OCI-LY1 (cell line): ENCODE measurements around the gene SLAIN2.

ENCODE experiments used
- H2AFZ ChIP-seq: fragments of 200-600 bp; sonication (generic), shearing (Covaris generic); 2 replicates; pipeline ENCODE4 v1.6.0; 2014; ENCODE audit warnings: antibody characterized with exemption, mild to moderate bottlenecking, low read length
- H3F3A ChIP-seq: fragments of 200-600 bp; sonication (generic), shearing (Covaris generic); 2 replicates; pipeline ENCODE4 v1.6.0; 2014; ENCODE audit warnings: mild to moderate bottlenecking, antibody characterized with exemption, low read length, moderate library complexity; ENCODE audit not compliant: insufficient read depth
- H3K27ac ChIP-seq: fragments of 200-600 bp; sonication (generic); 2 replicates; pipeline ENCODE4 v1.5.1; 2014; ENCODE audit warnings: low read length, mixed run types, mild to moderate bottlenecking, low read depth; ENCODE audit not compliant: poor library complexity, severe bottlenecking
- H3K27me3 ChIP-seq: fragments of 200-600 bp; sonication (generic); 2 replicates; pipeline ENCODE4 v1.6.0; 2014; ENCODE audit warnings: antibody characterized with exemption, mild to moderate bottlenecking, low read length, moderate library complexity; ENCODE audit not compliant: insufficient read depth
- H3K36me3 ChIP-seq: fragments of 200-600 bp; sonication (generic); 2 replicates; pipeline ENCODE4 v1.6.1; 2014; ENCODE audit warnings: mild to moderate bottlenecking, antibody characterized with exemption, low read length, moderate library complexity, mixed read lengths; ENCODE audit not compliant: insufficient read depth
- H3K4me1 ChIP-seq: fragments of 200-600 bp; sonication (generic); 2 replicates; pipeline ENCODE4 v1.5.1; 2014; ENCODE audit warnings: mild to moderate bottlenecking, low read length, moderate library complexity; ENCODE audit not compliant: insufficient read depth, severe bottlenecking
- H3K4me2 ChIP-seq: fragments of 200-600 bp; sonication (generic), shearing (Covaris generic); 2 replicates; pipeline ENCODE4 v1.6.1; 2014; ENCODE audit warnings: low read length
- H3K4me3 ChIP-seq: fragments of 200-600 bp; sonication (generic); 2 replicates; pipeline ENCODE4 v1.5.1; 2014; ENCODE audit warnings: low read length, low read depth, mild to moderate bottlenecking, mixed read lengths; ENCODE audit not compliant: poor library complexity, severe bottlenecking
- H3K79me2 ChIP-seq: fragments of 200-600 bp; shearing (Covaris generic); 2 replicates; pipeline ENCODE4 v1.6.1; 2016; ENCODE audit warnings: mixed run types, low read length, mixed read lengths; ENCODE audit not compliant: insufficient read depth
- H3K9ac ChIP-seq: fragments of 200-600 bp; sonication (generic), shearing (Covaris generic); 2 replicates; pipeline ENCODE4 v1.6.1; 2014; ENCODE audit warnings: mild to moderate bottlenecking, low read length, mixed read lengths
- H3K9me2 ChIP-seq: fragments of 200-600 bp; sonication (generic), shearing (Covaris generic); 2 replicates; pipeline ENCODE4 v1.6.1; 2014; ENCODE audit warnings: low read depth, mild to moderate bottlenecking, low read length, mixed read lengths
- H3K9me3 ChIP-seq: fragments of 200-600 bp; shearing (Covaris generic); 2 replicates; pipeline ENCODE4 v1.6.1; 2014; ENCODE audit warnings: low read length, mixed read lengths
- H4K20me1 ChIP-seq: fragments of 200-600 bp; sonication (generic), shearing (Covaris generic); 2 replicates; pipeline ENCODE4 v1.6.0; 2016; ENCODE audit warnings: mild to moderate bottlenecking, low read length; ENCODE audit not compliant: insufficient read depth
- CTCF ChIP-seq: fragments of 200-600 bp; sonication (generic), shearing (Covaris generic); IDR thresholded peaks from 2 replicates; pipeline ENCODE4 v1.5.1; 2017; ENCODE audit warnings: mild to moderate bottlenecking, antibody characterized with exemption, low read length, moderate library complexity, mixed read lengths
- EZH2 ChIP-seq: fragments of 200-600 bp; sonication (generic), shearing (Covaris generic); IDR thresholded peaks from 2 replicates; pipeline ENCODE4 v1.8.0; 2017; ENCODE audit warnings: borderline replicate concordance, mixed run types, mild to moderate bottlenecking, antibody characterized with exemption, low read length, moderate library complexity, mixed read lengths

The SLAIN2 gene

GRCh38 chr4:48329193-48329592 is 12.1 kb upstream of the SLAIN2 start:
- Histone ChIP-seq H2AFZ (no peak overlapping the region), H3K27me3 (no peaks in the 10 kb centered on the region), H3K4me1 (no peaks in the 10 kb centered on the region), H3K9ac (no peak overlapping the region), H3F3A (no peaks in the 10 kb centered on the region), H3K4me2 (no peak overlapping the region), H3K4me3 (no peak overlapping the region), H4K20me1 (no peaks in the 10 kb centered on the region), H3K27ac (no peak overlapping the region), H3K36me3 (no peaks in the 10 kb centered on the region), H3K79me2 (no peaks in the 10 kb centered on the region), H3K9me3 (no peaks in the 10 kb centered on the region), H3K9me2 (no peaks in the 10 kb centered on the region)
- TF ChIP-seq CTCF (no peak), EZH2 (no peak)

- Histone ChIP-seq H3K27ac (no peak overlapping the region), H3K27me3 (no peaks in the 10 kb centered on the region), H3K9me3 (no peaks in the 10 kb centered on the region), H2AFZ (no peak overlapping the region), H3K36me3 (no peaks in the 10 kb centered on the region), H4K20me1 (no peaks in the 10 kb centered on the region), H3K9me2 (no peaks in the 10 kb centered on the region), H3K9ac (no peak overlapping the region), H3F3A (no peaks in the 10 kb centered on the region), H3K4me3 (no peak overlapping the region), H3K79me2 (no peaks in the 10 kb centered on the region), H3K4me2 (no peak overlapping the region), H3K4me1 (no peaks in the 10 kb centered on the region)
- TF ChIP-seq CTCF = no peak
- no peak for TF ChIP-seq EZH2
Measured at GRCh38 chr4:48329976-48330375, 11.4 kb upstream of the SLAIN2 start.

- H3K4me3 ChIP-seq = no peak overlapping the region
- H3K79me2 ChIP-seq = no peaks in the 10 kb centered on the region
- H3K4me2 ChIP-seq = no peak overlapping the region
- no peaks in the 10 kb centered on the region for H3K36me3 ChIP-seq
- no peaks in the 10 kb centered on the region for H3F3A ChIP-seq
- no peaks in the 10 kb centered on the region for H3K27me3 ChIP-seq
- H3K9me3 ChIP-seq = no peaks in the 10 kb centered on the region
- H4K20me1 ChIP-seq = no peaks in the 10 kb centered on the region
- H3K27ac ChIP-seq = no peak overlapping the region
- H3K9me2 ChIP-seq = no peaks in the 10 kb centered on the region
- no peak overlapping the region for H2AFZ ChIP-seq
- no peaks in the 10 kb centered on the region for H3K4me1 ChIP-seq
- TF ChIP-seq CTCF = no peak
- TF ChIP-seq EZH2 = no peak
- H3K9ac ChIP-seq = no peak overlapping the region
Measured at GRCh38 chr4:48331577-48332330, 9.6 kb upstream of the SLAIN2 start.
